ENCODE data around the gene KPNA1. TPM values are rescaled to one million over a fixed set of nuclear protein-coding genes. Genes with fewer than 3 reads are reported as not detected.

KPNA1 gene
- 86.5 and 86.8 TPM in 2 replicates for total RNA-seq
- long read RNA-seq, full-length matches to known transcripts: 188 of 250 reads
- long read RNA-seq, partial matches to known transcripts: 22 of 250 reads
- long read RNA-seq, other reads (novel, unspliced or antisense): 40 of 250 reads

- Mint-ChIP-seq H3K36me3 (ENCODE audit: low read depth) (peaks cover 4% of the 10 kb centered on the region), H3K27me3 (ENCODE audit: low read depth) (peaks cover 10% of the 10 kb centered on the region), H3K27ac (ENCODE audit: unreplicated experiment) (peak within 1 kb of the TSS; percentile 93), H3K4me3 (peak within 1 kb of the TSS; percentile 90), H3K9me3 (no peaks in the 10 kb centered on the region), H3K4me1 (peaks cover 40% of the 10 kb centered on the region)
- DNase-seq (ENCODE audit: low read depth, low spot score): peak; percentile 81
- TF ChIP-seq CTCF (conservative IDR thresholded peaks at IDR 0.05): no peak
Observed at GRCh38 chr3:122514123-122515019, at the start of gene KPNA1. TSS of gene KPNA1 (minus strand) at chr3:122514939. CDS start at chr3:122496565, 18,374 bp downstream.

GRCh38 chr3:122564155-122564912 lies 49.6 kb upstream of the KPNA1 start, which contains the start of the genes DTX3L and PARP9:
TSS of gene DTX3L (plus strand) at chr3:122564338. CDS start at chr3:122564427, 89 bp downstream.
TSS of gene PARP9 (minus strand) at chr3:122564300. CDS start at chr3:122559620, 4,680 bp downstream.
- peak; percentile 31 for DNase-seq (ENCODE audit: low read depth, low spot score)
- Mint-ChIP-seq H3K27ac (ENCODE audit: unreplicated experiment) (peak within 1 kb of the TSS; percentile 81), H3K9me3 (no peaks in the 10 kb centered on the region), H3K4me1 (peaks cover 13% of the 10 kb centered on the region), H3K4me3 (peak within 1 kb of the TSS; percentile 74), H3K36me3 (ENCODE audit: low read depth) (no peaks in the 10 kb centered on the region), H3K27me3 (ENCODE audit: low read depth) (no peaks in the 10 kb centered on the region)
- no peak for TF ChIP-seq CTCF (conservative IDR thresholded peaks at IDR 0.05)

- peak overlapping the region; percentile 74 for H3K4me3 Mint-ChIP-seq
- H3K4me1 Mint-ChIP-seq: peaks cover 13% of the 10 kb centered on the region
- TF ChIP-seq CTCF (conservative IDR thresholded peaks at IDR 0.05): no peak
- H3K27me3 Mint-ChIP-seq (ENCODE audit: low read depth): no peaks in the 10 kb centered on the region
- DNase-seq (ENCODE audit: low read depth, low spot score): no peak
- H3K36me3 Mint-ChIP-seq (ENCODE audit: low read depth): no peaks in the 10 kb centered on the region
- H3K9me3 Mint-ChIP-seq: no peaks in the 10 kb centered on the region
- H3K27ac Mint-ChIP-seq (ENCODE audit: unreplicated experiment): no peak overlapping the region
Observed at GRCh38 chr3:122563717-122564025, 48.9 kb upstream of the KPNA1 start.

GRCh38 chr3:122562923-122563716 lies 48.4 kb upstream of the KPNA1 start:
- DNase-seq (ENCODE audit: low read depth, low spot score): no peak
- H3K9me3 Mint-ChIP-seq: no peaks in the 10 kb centered on the region
- no peak overlapping the region for H3K27ac Mint-ChIP-seq (ENCODE audit: unreplicated experiment)
- peaks cover 13% of the 10 kb centered on the region for H3K4me1 Mint-ChIP-seq
- peak overlapping the region; percentile 42 for H3K4me3 Mint-ChIP-seq
- H3K36me3 Mint-ChIP-seq (ENCODE audit: low read depth): no peaks in the 10 kb centered on the region
- no peak for TF ChIP-seq CTCF (conservative IDR thresholded peaks at IDR 0.05)
- no peaks in the 10 kb centered on the region for H3K27me3 Mint-ChIP-seq (ENCODE audit: low read depth)

GRCh38 chr3:122560680-122561079 lies 45.9 kb upstream of the KPNA1 start:
- Mint-ChIP-seq H3K4me1 (peaks cover 13% of the 10 kb centered on the region), H3K36me3 (ENCODE audit: low read depth) (no peaks in the 10 kb centered on the region), H3K4me3 (peak overlapping the region; percentile 70), H3K9me3 (no peaks in the 10 kb centered on the region), H3K27me3 (ENCODE audit: low read depth) (no peaks in the 10 kb centered on the region), H3K27ac (ENCODE audit: unreplicated experiment) (peak overlapping the region; percentile 30)
- peak; percentile 73 for TF ChIP-seq CTCF (conservative IDR thresholded peaks at IDR 0.05)
- peak; percentile 41 for DNase-seq (ENCODE audit: low read depth, low spot score)

All from neural crest cell (in vitro differentiated cells).